NCI-H187 treated with DMSO at 0.1 percent for 48 hours (cell line): ENCODE measurements around the gene DNAAF5.
"Not testable (repeated sequence)": the region's sequence is repeated elsewhere in the genome, so short reads cannot be mapped to it uniquely, and the experiment has no call there.

Experiments used
- DNase-seq: peaks from one replicate; lab custom pipeline; 2025; lab: John Stamatoyannopoulos, UW

Gene DNAAF5

GRCh38 chr7:747186-747585, 20.7 kb downstream of the DNAAF5 start:
- no peak for DNase-seq

GRCh38 chr7:748446-748845, 21.9 kb downstream of the DNAAF5 start:
- no peak for DNase-seq

GRCh38 chr7:749140-749551, 22.6 kb downstream of the DNAAF5 start:
- DNase-seq, result no peak

DNA sequence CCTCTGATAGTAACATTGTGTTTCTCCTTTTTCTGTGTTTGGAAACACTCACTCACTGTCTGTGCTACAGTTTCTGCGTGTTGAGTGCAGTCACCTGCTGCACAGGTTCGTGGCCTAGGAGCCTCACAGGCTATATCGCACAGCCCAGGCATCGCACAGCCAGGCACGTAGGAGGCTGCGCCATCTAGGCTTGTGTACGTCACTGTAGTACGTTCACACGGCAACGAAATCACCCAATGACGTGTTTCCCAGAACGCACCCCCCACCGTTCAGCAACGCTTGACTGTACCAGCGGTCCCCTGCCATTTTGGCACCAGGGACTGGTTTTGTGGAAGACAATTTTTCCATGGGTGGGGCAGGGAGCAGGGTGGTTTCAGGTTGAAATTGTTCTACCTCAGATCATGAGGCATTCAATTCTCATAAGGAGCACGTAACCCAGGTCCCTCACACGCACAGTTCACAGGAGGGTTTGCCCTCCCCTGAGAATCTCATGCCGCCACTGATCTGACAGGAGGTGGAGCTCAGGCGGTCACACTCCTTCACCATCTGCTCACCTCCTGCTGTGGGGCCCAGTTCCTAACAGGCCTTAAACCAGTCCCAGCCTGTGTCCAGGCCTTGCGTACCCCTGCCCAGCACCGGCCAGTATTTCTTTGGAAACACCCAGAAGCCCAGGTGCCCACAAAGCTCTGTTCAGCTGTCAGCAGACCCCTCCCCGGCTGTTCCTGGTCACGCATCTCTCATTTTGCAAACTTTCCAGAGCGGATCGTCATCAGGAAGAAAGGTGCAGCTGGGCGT, 23.8 kb downstream of the DNAAF5 start:
- DNase-seq, result no peak

- no peak for DNase-seq
Observed at GRCh38 chr7:751826-752225, 25.3 kb downstream of the DNAAF5 start.

DNA sequence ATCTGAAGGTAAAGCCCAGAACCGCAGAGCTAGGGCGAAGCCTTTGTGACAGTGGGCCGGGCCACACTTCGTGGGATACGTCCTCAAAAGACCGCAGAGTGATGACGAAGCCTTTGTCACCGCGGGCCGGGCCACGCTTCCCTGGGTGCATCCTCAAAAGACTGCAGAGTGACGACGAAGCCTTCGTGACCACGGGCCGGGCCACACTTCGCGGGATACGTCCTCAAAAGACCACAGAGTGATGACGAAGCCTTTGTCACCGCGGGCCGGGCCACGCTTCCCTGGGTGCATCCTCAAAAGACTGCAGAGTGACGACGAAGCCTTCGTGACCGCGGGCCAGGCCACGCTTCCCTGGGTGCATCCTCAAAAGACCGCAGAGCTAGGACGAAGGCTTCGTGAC, 25.8 kb downstream of the DNAAF5 start:
- not testable (repeated sequence) for DNase-seq

DNA sequence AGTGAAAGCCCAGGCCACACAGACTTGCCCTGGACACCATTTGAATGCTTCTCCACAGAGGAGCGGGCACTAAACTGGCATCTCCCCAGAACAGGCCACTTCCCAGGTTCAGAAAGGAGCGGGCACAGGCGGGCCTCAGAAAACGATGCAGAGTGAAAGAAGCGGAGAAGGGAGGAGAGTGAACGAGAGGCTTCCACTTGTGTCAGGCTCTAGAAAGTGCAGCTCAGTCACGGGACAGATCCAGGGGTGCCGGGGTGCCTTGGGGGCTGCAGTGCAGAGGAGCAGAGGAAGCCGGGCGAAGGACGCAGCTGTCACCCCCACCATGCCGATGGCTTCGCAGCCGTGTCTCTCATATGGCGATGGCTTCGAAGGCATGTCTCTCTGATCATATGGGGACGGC, 26.7 kb downstream of the DNAAF5 start:
- no peak for DNase-seq

GRCh38 chr7:754531-755412, 28.3 kb downstream of the DNAAF5 start:
- DNase-seq, result no peak

GRCh38 chr7:755413-755805, 28.9 kb downstream of the DNAAF5 start:
- DNase-seq, result no peak

- no peak for DNase-seq
Observed at GRCh38 chr7:756231-756927, 29.9 kb downstream of the DNAAF5 start.

DNA sequence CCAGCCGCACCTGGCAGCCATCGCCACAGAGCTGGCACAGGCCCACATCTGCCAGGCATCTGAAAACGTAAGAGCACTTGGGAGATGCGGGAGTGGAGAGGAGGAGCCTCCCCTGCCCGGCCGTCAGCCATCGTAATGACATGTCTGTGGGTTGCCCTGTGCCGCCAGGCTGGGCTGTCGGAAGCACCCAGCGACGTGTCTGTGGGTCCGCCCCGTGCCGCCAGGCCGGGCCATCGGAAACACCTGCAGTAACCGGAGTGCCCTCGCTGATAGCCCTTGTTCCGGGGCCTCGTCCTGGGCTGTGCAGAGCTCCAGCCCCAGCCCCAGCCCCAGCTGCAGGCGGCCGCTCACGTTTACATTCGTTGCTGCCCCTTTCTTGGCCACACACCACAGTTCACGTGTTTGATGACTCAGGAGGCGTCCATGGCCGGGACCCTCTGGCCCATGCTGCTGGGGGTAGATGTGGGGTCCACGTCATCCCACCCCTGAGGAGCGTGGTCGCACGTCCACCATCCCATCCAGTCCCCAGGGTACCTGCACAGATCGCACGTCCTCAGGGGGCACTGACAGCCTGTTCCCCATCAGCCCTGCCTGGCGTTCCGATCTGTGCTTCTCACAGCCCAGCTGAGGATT, 30.5 kb downstream of the DNAAF5 start:
- DNase-seq, result no peak

DNA sequence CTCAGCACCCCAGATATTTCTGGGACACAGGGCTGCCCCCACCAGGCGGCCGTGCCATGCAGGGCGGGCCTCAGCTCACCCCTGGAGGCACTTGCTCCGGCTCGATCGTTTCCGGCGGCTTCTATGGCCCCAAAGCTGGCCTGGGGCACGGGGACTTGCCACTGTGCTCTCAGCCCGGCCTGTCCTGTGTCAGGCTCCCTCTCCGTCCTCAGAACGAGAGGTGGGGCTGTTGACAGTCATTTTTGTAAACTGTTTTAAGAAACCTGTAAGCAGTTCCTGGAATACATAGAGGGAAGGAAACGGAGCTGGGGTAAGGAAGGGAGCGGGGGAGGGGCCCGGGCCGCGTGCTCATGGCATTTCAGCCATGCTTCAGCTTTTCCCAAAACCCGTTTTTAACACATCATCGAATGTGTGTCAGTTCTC, 31.3 kb downstream of the DNAAF5 start:
- DNase-seq, result no peak

DNA sequence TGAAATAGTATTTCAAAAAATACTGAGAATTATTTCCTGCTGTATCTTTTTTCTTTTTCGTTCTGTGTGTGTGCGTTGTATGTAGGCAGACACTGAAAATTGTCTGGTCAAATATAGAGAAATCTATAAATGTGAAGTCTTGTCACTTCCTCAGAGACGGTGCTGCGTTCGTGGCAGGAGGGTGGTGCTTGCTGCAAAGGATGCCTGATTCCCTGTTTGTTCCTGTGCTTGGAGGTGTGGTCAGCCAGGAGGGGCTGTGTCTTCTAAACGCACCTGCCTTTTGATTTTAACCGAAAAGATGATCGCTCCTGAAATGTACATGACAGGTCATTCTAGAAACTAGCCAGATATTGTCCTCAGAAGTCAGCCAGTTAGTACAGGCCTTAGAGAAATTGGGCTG, 33.1 kb downstream of the DNAAF5 start:
- DNase-seq, result no peak

DNA sequence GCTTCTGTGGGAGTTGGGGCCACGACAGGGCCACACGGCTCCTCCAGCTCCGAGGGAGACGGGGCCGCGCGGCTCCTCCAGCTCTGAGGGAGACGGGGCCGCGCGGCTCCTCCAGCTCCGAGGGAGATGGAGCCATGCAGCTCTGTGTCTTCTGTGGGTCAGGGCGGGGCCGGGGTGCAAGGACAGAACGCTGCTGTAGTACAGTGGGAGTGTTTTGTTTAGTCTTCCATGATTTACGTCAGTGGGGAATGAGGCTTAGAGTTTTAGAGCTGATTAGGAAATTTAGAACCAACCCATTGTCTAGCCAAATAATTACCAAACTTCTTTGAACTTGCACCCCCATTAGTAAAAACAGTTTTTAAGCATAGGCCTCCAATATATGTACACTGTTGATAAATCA, 33.5 kb downstream of the DNAAF5 start:
- DNase-seq, result no peak

DNA sequence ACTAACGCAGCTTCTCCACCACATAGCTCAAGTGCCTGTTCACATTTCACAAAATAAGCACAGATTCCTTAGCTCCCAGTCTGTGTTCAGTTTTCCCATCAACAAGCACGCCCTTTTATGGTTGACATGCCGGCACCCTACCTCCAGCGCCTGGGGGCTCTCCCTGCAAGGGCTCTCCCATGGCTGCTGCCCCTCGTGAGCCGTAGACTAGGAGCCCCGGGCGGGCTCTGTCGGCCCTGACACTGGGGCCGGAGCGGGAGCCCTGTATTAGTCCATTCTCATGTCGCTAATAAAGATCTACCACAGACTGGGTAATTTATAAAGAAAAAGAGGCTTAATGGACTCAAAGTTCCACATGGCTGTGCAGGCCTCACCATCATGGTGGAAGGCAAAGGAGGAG, 34.6 kb downstream of the DNAAF5 start:
- DNase-seq, result no peak

GRCh38 chr7:761631-762030, 35.1 kb downstream of the DNAAF5 start:
- no peak for DNase-seq

- DNase-seq, result no peak
Observed at GRCh38 chr7:762885-763284, 36.4 kb downstream of the DNAAF5 start.

DNA sequence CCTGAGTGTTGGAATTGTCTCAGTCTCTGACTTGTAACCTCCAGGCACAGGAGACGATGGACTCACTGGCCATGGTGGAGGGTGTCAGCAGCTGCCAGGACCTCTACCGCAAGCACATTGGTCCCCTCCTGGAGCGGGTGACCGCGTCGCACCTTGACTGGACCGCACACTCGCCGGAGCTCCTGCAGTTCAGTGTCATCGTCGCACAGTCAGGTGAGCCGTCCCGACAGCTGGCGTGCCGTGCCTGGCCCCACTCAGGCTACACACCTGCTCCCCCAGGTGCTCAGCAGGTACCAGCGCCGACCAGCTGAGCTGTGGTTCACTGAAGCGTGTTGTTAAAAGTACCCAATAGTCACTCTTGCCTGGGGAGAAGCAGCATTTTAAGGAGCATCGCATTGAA, 37.3 kb downstream of the DNAAF5 start:
- DNase-seq, result peak; percentile 82

- no peak for DNase-seq
Observed at GRCh38 chr7:765383-765782, 38.9 kb downstream of the DNAAF5 start.

- DNase-seq, result no peak
Observed at GRCh38 chr7:767580-767940, 41.1 kb downstream of the DNAAF5 start.

GRCh38 chr7:767941-768731, 41.6 kb downstream of the DNAAF5 start:
- DNase-seq, result no peak
